Endothelial cell of umbilical vein (primary cell): Measurements from ENCODE around the gene KCNG3. TPM values are rescaled to one million over a fixed set of nuclear protein-coding genes. Genes with fewer than 3 reads are reported as not detected.

Experiments used
- BruUV-seq: library from RNA; stranded (reverse); fragments of 400-500 nt; replicated peaks from 2 replicates; lab custom pipeline; 2021; lab: Mats Ljungman, UMichigan
- CTCF ChIA-PET: fragments of 300-600, 350-600 bp; sonication (Branson Sonifier 250); formaldehyde crosslinking; loops from one replicate; lab custom pipeline; 2021; ENCODE audit warnings: antibody characterized with exemption, inconsistent platforms; lab: Charles Lee
- POLR2A ChIA-PET: fragments of 300-600, 350-600 bp; sonication (Branson Sonifier 250); formaldehyde crosslinking; loops from one replicate; lab custom pipeline; 2021; ENCODE audit warnings: antibody characterized with exemption, inconsistent platforms; lab: Charles Lee
- DNase-seq: peaks from one replicate; pipeline ENCODE4 v3.0.0-alpha.2; 2011; ENCODE audit warnings: low read depth, low spot score
- FAIRE-seq: peaks from 2 replicates; lab custom pipeline; 2011; peaks lifted over from hg19 to GRCh38; lab: Jason Lieb, UNC
- H2AFZ ChIP-seq: 2 replicates; pipeline ENCODE4 v1.6.0; 2012; ENCODE audit warnings: low read depth, low read length, control low read depth, inconsistent platforms
- H3K27ac ChIP-seq: 2 replicates; pipeline ENCODE4 v1.5.1; 2011; ENCODE audit warnings: low read depth, mild to moderate bottlenecking, control low read depth, low read length, moderate library complexity; ENCODE audit not compliant: insufficient read depth
- H3K27me3 ChIP-seq, 2 experiments: 2 replicates each; pipeline versions ENCODE4 v1.6.0 to v1.6.1; 2011; ENCODE audit warnings: low read length in 2 of 2, mixed read lengths in 1 of 2; ENCODE audit not compliant: control insufficient read depth in 2 of 2, insufficient read depth in 2 of 2
- H3K36me3 ChIP-seq, 2 experiments: 2 replicates in 1 of 2; 3 replicates in 1 of 2; pipeline ENCODE4 v1.5.1; 2011; ENCODE audit warnings: low read length in 2 of 2, mild to moderate bottlenecking in 1 of 2, moderate library complexity in 1 of 2; ENCODE audit not compliant: control insufficient read depth in 2 of 2, insufficient read depth in 2 of 2; ENCODE audit errors: extremely low read depth in 1 of 2
- H3K4me1 ChIP-seq: 3 replicates; pipeline ENCODE4 v1.5.1; 2011; ENCODE audit warnings: mild to moderate bottlenecking, low read length; ENCODE audit not compliant: control insufficient read depth, insufficient read depth; ENCODE audit errors: extremely low read depth
- H3K4me2 ChIP-seq: 2 replicates; pipeline ENCODE4 v1.6.1; 2011; ENCODE audit warnings: low read length, control low read depth, mixed read lengths; ENCODE audit not compliant: insufficient read depth
- H3K4me3 ChIP-seq, 3 experiments: fragments of 200-600 bp in 1 of 3; sonication (generic), shearing (Covaris generic) in 1 of 3; replicated peaks in 1 of 3; 2 replicates each; pipeline ENCODE4 v1.5.1; 2011 to 2016; ENCODE audit warnings: control low read depth in 3 of 3, low read length in 3 of 3, mild to moderate bottlenecking in 2 of 3, inconsistent platforms in 1 of 3, low read depth in 1 of 3, moderate library complexity in 1 of 3; ENCODE audit not compliant: insufficient read depth in 1 of 3
- H3K79me2 ChIP-seq: 2 replicates; pipeline ENCODE4 v1.6.0; 2012; ENCODE audit warnings: low read length, inconsistent platforms; ENCODE audit not compliant: control insufficient read depth, insufficient read depth
- H3K9ac ChIP-seq: replicated peaks from 2 replicates; pipeline ENCODE3; 2011; ENCODE audit warnings: low read length, control low read depth; ENCODE audit not compliant: insufficient read depth; ENCODE audit errors: extremely low read depth
- H3K9me1 ChIP-seq: replicated peaks from 3 replicates; pipeline ENCODE4 v1.6.0; 2011; ENCODE audit warnings: mild to moderate bottlenecking, low read length; ENCODE audit not compliant: control insufficient read depth, insufficient read depth; ENCODE audit errors: extremely low read depth
- H3K9me3 ChIP-seq: replicated peaks from 2 replicates; pipeline ENCODE4 v1.5.1; 2012; ENCODE audit warnings: low read length, inconsistent platforms; ENCODE audit not compliant: control insufficient read depth, insufficient read depth
- H4K20me1 ChIP-seq: replicated peaks from 2 replicates; pipeline ENCODE3; 2011; ENCODE audit warnings: mild to moderate bottlenecking, low read length; ENCODE audit not compliant: control insufficient read depth, insufficient read depth; ENCODE audit errors: extremely low read depth
- CTCF ChIP-seq, 2 donors: IDR thresholded peaks; 1 replicate in 1 of 2; 2 replicates in 1 of 2; pipeline ENCODE4 v1.5.1; 2011; ENCODE audit warnings: low read length in 2 of 2, mild to moderate bottlenecking in 2 of 2, moderate library complexity in 2 of 2, control low read depth in 1 of 2, inconsistent platforms in 1 of 2, low read depth in 1 of 2; ENCODE audit not compliant: insufficient read depth in 1 of 2; ENCODE audit errors: extremely low read depth in 1 of 2
- EZH2 ChIP-seq: IDR thresholded peaks from 2 replicates; pipeline ENCODE4 v1.6.1; 2012; ENCODE audit warnings: borderline replicate concordance, low read depth, mild to moderate bottlenecking, moderate library complexity, low read length, inconsistent platforms; ENCODE audit not compliant: severe bottlenecking
- FOS ChIP-seq: IDR thresholded peaks from 2 replicates; pipeline ENCODE4 v1.6.1; 2011; ENCODE audit warnings: mild to moderate bottlenecking, low read length, moderate library complexity, borderline replicate concordance; ENCODE audit not compliant: insufficient read depth
- GATA2 ChIP-seq: IDR thresholded peaks from 2 replicates; pipeline ENCODE4 v1.7.0; 2011; ENCODE audit warnings: low read depth, mild to moderate bottlenecking, moderate library complexity, mixed read lengths, low read length; ENCODE audit not compliant: insufficient read length, insufficient read depth
- JUN ChIP-seq: IDR thresholded peaks from 2 replicates; pipeline ENCODE4 v1.6.1; 2011; ENCODE audit warnings: borderline replicate concordance, low read depth; ENCODE audit not compliant: insufficient read length, insufficient read depth
- MAX ChIP-seq: IDR thresholded peaks from 2 replicates; pipeline ENCODE4 v1.6.1; 2011; ENCODE audit not compliant: insufficient read depth, insufficient read length
- MYC ChIP-seq: IDR thresholded peaks from one replicate; pipeline ENCODE4 v1.6.1; 2011; ENCODE audit warnings: mild to moderate bottlenecking, low read depth, low read length
- POLR2A ChIP-seq: IDR thresholded peaks from 2 replicates; pipeline ENCODE4 v1.6.1; 2012; ENCODE audit warnings: low read depth, mild to moderate bottlenecking, control low read depth, low read length
- POLR2AphosphoS5 ChIP-seq: IDR thresholded peaks from 2 replicates; pipeline ENCODE4 v1.6.1; 2012; ENCODE audit warnings: low read depth, mild to moderate bottlenecking, control low read depth, low read length, moderate library complexity; ENCODE audit not compliant: insufficient read depth
- dilution Hi-C: fragments of 300-500 bp; cut with MboI; formaldehyde crosslinking; loops from one replicate; pipeline ENCODE4 v1.15.0; 2019; ENCODE audit warnings: low sequenced_read_pairs; ENCODE audit not compliant: extremely low pct_ligation_motif_present
- intact Hi-C: fragments of 100-400 bp; cut with micrococcal nuclease; formaldehyde crosslinking; loops from one replicate; pipeline ENCODE4 v1.10.0; 2022
- polyA plus RNA-seq, 4 experiments: library from polyadenylated mRNA; depleted of rRNA in 3 of 4; stranded (reverse) in 3 of 4; unstranded in 1 of 4; fragments of >200 nt; gene quantifications; 2 replicates each; pipeline versions ENCODE4 v1.2.1 to v1.2.3, GENCODE V29; 2011 to 2012; ENCODE audit warnings: missing spikeins in 1 of 4
- total RNA-seq: library from RNA; stranded (reverse); gene quantifications from 2 replicates; pipeline ENCODE4 v1.2.3, GENCODE V29; 2021

The KCNG3 gene
- total and polyA plus RNA-seq, 2 donors (not counting 3 experiments of a cell fraction or from before 2014, with no cell fraction given) = 0.15 TPM; not detected in 1

GRCh38 chr2:42480402-42480801, 13.4 kb downstream of the KCNG3 start:
- ChIA-PET CTCF (interaction anchor here (0.5 to 0.6 kb wide), 2 partner anchors 11 to 160 kb away, joined by 3 to 7 read pairs; no protein-coding TSS in a partner anchor), POLR2A (no interaction called here)
- Histone ChIP-seq H3K4me2 (no peak overlapping the region), H2AFZ (no peak overlapping the region), H4K20me1 (no peaks in the 10 kb centered on the region), H3K9me1 (no peaks in the 10 kb centered on the region), H3K9me3 (no peaks in the 10 kb centered on the region), H3K79me2 (no peaks in the 10 kb centered on the region), H3K4me3 (no peak overlapping the region), H3K4me1 (no peaks in the 10 kb centered on the region), H3K27ac (no peak overlapping the region), H3K27me3 (no peaks in the 10 kb centered on the region), H3K36me3 (no peaks in the 10 kb centered on the region), H3K9ac (no peak overlapping the region)
- DNase-seq (no peak), FAIRE-seq (no peak)
- intact Hi-C loops (no loop called here), dilution Hi-C loops (no loop called here)
- TF ChIP-seq MYC (no peak), POLR2AphosphoS5 (no peak)
- BruUV-seq = no TSS peak

GRCh38 chr2:42474765-42475454, 18.9 kb downstream of the KCNG3 start:
- TF ChIP-seq EZH2 (no peak), GATA2 (no peak), FOS (no peak), MAX (no peak), POLR2AphosphoS5 (no peak), MYC (no peak), CTCF (IDR thresholded peaks at IDR 0.05; ENCODE audit: extremely low read depth in 1 of 2, insufficient read depth in 1 of 2, low read depth in 1 of 2, low read length in 2 of 2) (no peak), JUN (no peak), POLR2A (no peak)
- Histone ChIP-seq H2AFZ (no peak overlapping the region), H3K9me1 (no peaks in the 10 kb centered on the region), H3K36me3 (no peaks in the 10 kb centered on the region), H3K27me3 (no peaks in the 10 kb centered on the region), H3K27ac (no peak overlapping the region), H4K20me1 (no peaks in the 10 kb centered on the region), H3K4me1 (no peaks in the 10 kb centered on the region), H3K4me2 (no peak overlapping the region), H3K9me3 (no peaks in the 10 kb centered on the region), H3K4me3 (no peak overlapping the region), H3K79me2 (no peaks in the 10 kb centered on the region), H3K9ac (no peak overlapping the region)
- FAIRE-seq (no peak), DNase-seq (no peak)
- ChIA-PET POLR2A (no interaction called here), CTCF (interaction anchor here (1.2 kb wide), 1 partner anchor 12 kb away, joined by 3 read pairs; no protein-coding TSS in a partner anchor)
- BruUV-seq = no TSS peak
- intact Hi-C loops (no loop called here), dilution Hi-C loops (no loop called here)
